K562 (cell line): Measurements from ENCODE around the gene NME9. TPM values are rescaled to one million over a fixed set of nuclear protein-coding genes. Genes with fewer than 3 reads are reported as not detected.

Experiments used
- CC2D1A ChIP-seq: fragments of 450-650 bp; IDR thresholded peaks from 2 replicates; pipeline ENCODE4 v1.6.1; 2017; ENCODE audit warnings: mild to moderate bottlenecking
- E2F6 ChIP-seq, 2 experiments: IDR thresholded peaks; 2 replicates each; pipeline ENCODE4 v1.6.1; 2011; ENCODE audit warnings: borderline replicate concordance in 1 of 2, control low read depth in 1 of 2, low read depth in 1 of 2, low read length in 1 of 2, mild to moderate bottlenecking in 1 of 2, mixed read lengths in 1 of 2, moderate library complexity in 1 of 2; ENCODE audit not compliant: insufficient read depth in 1 of 2, insufficient read length in 1 of 2, poor library complexity in 1 of 2, severe bottlenecking in 1 of 2; ENCODE audit errors: extremely low read depth in 1 of 2
- ILF3 ChIP-seq: fragments of 450-650 bp; IDR thresholded peaks from 2 replicates; pipeline ENCODE4 v1.6.1; 2018; ENCODE audit warnings: antibody characterized with exemption, mild to moderate bottlenecking, moderate library complexity, borderline replicate concordance
- MGA ChIP-seq: fragments of 450-650 bp; IDR thresholded peaks from 2 replicates; pipeline ENCODE4 v1.6.1; 2016; ENCODE audit warnings: mild to moderate bottlenecking, moderate library complexity
- NFXL1 ChIP-seq: fragments of 450-650 bp; formaldehyde crosslinking; IDR thresholded peaks from 2 replicates; pipeline ENCODE4 v1.4.0; 2021; ENCODE audit warnings: mild to moderate bottlenecking
- POLR2G ChIP-seq: fragments of 200-400 bp; formaldehyde crosslinking; IDR thresholded peaks from 2 replicates; pipeline ENCODE4 v1.6.1; 2017; ENCODE audit warnings: low read depth, mild to moderate bottlenecking, antibody characterized with exemption, low read length, moderate library complexity
- PTRF ChIP-seq: fragments of 450-650 bp; IDR thresholded peaks from 2 replicates; pipeline ENCODE4 v1.6.1; 2016; ENCODE audit warnings: mild to moderate bottlenecking, missing genetic modification characterization, missing compliant biosample characterization
- polyA plus RNA-seq, 8 experiments: library from polyadenylated mRNA; depleted of rRNA in 4 of 8; stranded (reverse) in 5 of 8; unstranded in 3 of 8; fragments of >200 nt; fragmentation: Nextera tagmentation in 2 of 8; fragmentation: Illumina TruSeq in 1 of 8; extraction: Ambion mirVana in 2 of 8; extraction: Trizol in 1 of 8; gene quantifications; 2 replicates each; pipeline versions ENCODE4 v1.2.1 to v1.2.3, GENCODE V29; 2011 to 2014; ENCODE audit warnings: inconsistent platforms in 1 of 8, missing spikeins in 1 of 8
- total RNA-seq, 7 experiments: library from RNA; depleted of rRNA in 6 of 7; stranded (reverse); fragments of >200 nt in 6 of 7; fragmentation: Illumina TruSeq in 2 of 7; extraction: Trizol in 2 of 7; gene quantifications; 2 replicates each; pipeline versions ENCODE4 v1.2.1 to v1.2.3, GENCODE V29; 2011 to 2021; ENCODE audit warnings: low replicate concordance in 1 of 7

The NME9 gene
- total and polyA plus RNA-seq, 9 of the 15 experiments (the other 6 are each of a cell fraction or from before 2014, with no cell fraction given), result 0.05 to 0.15 (median 0.13) TPM; not detected in 6

- TF ChIP-seq E2F6 (IDR thresholded peaks at IDR 0.05; ENCODE audit: borderline replicate concordance in 1 of 2, extremely low read depth in 1 of 2, insufficient read depth in 1 of 2, insufficient read length in 1 of 2, low read depth in 1 of 2, low read length in 1 of 2, poor library complexity in 1 of 2, severe bottlenecking in 1 of 2) (no peak), MGA (no peak), POLR2G (no peak), NFXL1 (CRISPR knock-in tag) (no peak), CC2D1A (no peak), PTRF (no peak), ILF3 (no peak)
Measured at GRCh38 chr3:138355071-138355470, 25.4 kb upstream of the NME9 start (continued).
